ENCODE results near the gene TRIM34.

GRCh38 chr11:5608808-5609207, 16.0 kb upstream of the TRIM34 start:
- no peak for TF ChIP-seq CTCF (IDR thresholded peaks at IDR 0.05)
- no peak for TF ChIP-seq POLR2A (IDR thresholded peaks at IDR 0.05)

Data from sigmoid colon (tissue), 3 donors.